Psoas muscle (tissue), 8 donors: ENCODE data around the gene HMX1. TPM values are rescaled to one million over a fixed set of nuclear protein-coding genes. Genes with fewer than 3 reads are reported as not detected.

Source experiments
- ATAC-seq, 4 donors: fragments of 200-7000 bp; cut with Tn5 transposase; one replicate each; pipeline ENCODE4 v1.9.1; 2020; ENCODE audit warnings: moderate library complexity in 3 of 4, mild to moderate bottlenecking in 2 of 4
- DNase-seq, 2 donors: peaks; one replicate each; pipeline ENCODE4 v3.0.0-alpha.2; 2020
- H3K27ac ChIP-seq: fragments of 200-600 bp; one replicate; pipeline ENCODE4 v1.8.0; 2022
- H3K27me3 ChIP-seq, 3 donors: fragments of 200-600 bp in 1 of 3; one replicate each; pipeline versions ENCODE4 v1.6.1 to v1.8.0; 2013 to 2022; ENCODE audit warnings: low read length in 2 of 3, mild to moderate bottlenecking in 2 of 3, moderate library complexity in 1 of 3; ENCODE audit not compliant: insufficient read depth in 3 of 3
- H3K36me3 ChIP-seq, 2 donors: fragments of 200-600 bp in 1 of 2; one replicate each; pipeline versions ENCODE4 v1.6.1 to v1.8.0; 2013 to 2022; ENCODE audit warnings: low read depth in 1 of 2, mild to moderate bottlenecking in 1 of 2, moderate library complexity in 1 of 2; ENCODE audit not compliant: insufficient read depth in 1 of 2
- H3K4me1 ChIP-seq: fragments of 200-600 bp; one replicate; pipeline ENCODE4 v1.8.0; 2022
- H3K4me3 ChIP-seq: fragments of 200-600 bp; one replicate; pipeline ENCODE4 v1.8.0; 2022; ENCODE audit warnings: mild to moderate bottlenecking
- H3K9me3 ChIP-seq: fragments of 200-600 bp; one replicate; pipeline ENCODE4 v1.8.0; 2022
- CTCF ChIP-seq: fragments of 200-600 bp; IDR thresholded peaks from one replicate; pipeline ENCODE4 v1.8.0; 2022; ENCODE audit warnings: antibody characterized with exemption
- WGBS, 3 donors: extraction: QIAGEN DNeasy Blood & Tissue Kit; methylation state at CpG; one replicate each; pipeline versions ENCODE4 v1.1.6 to v1.1.7; 2013; 5-methylcytosine and 5-hydroxymethylcytosine counted together
- intact Hi-C, 2 donors: fragments of 100-400 bp; cut with DNase I; formaldehyde crosslinking; loops; one replicate each; pipeline versions ENCODE4 v1.11.0 to v1.14.2; 2022
- polyA plus RNA-seq, 3 donors: library from polyadenylated mRNA; stranded (reverse); fragments of 200-250 nt; gene quantifications; one replicate each; pipeline ENCODE4 v1.2.3, GENCODE V29; 2013
- total RNA-seq, 4 donors: library from RNA; stranded (reverse); fragmentation: NEBNext Ultra II Directional in 2 of 4; extraction: Animal tissue kit (Norgen Biotek cat#: 25700) in 2 of 4; gene quantifications; one replicate each; pipeline versions ENCODE4 v1.2.1 to v1.2.4, GENCODE V29; 2021 to 2023
- donor health status: healthy with polysubstance abuse.
- donor health status: DM: no; HTN: no; CAD: no; lungs with moderate emphysema.
- donor health status: Bipolar disorder and iron deficiency.
- donor health status: healthy.
- donor health status: DM: yes; HTN: yes; CAD: no.
- donor health status: DM: no; HTN: no; CAD: no.
- donor health status: DM: no; HTN: no; CAD: no.
- donor health status: DM: yes; HTN: yes; CAD: no.

The HMX1 gene
- total and polyA plus RNA-seq, 7 donors, result not detected

- ATAC-seq (no peak), DNase-seq (no peak)
- H3K4me3 ChIP-seq, result no peak overlapping the region
Measured at GRCh38 chr4:8858701-8859210, 12.9 kb downstream of the HMX1 start.

GRCh38 chr4:8857766-8858700 is 13.6 kb downstream of the HMX1 start:
- no peak overlapping the region for H3K27ac ChIP-seq
- DNase-seq (no peak), ATAC-seq (no peak)
- peaks cover 3 to 98% (median 32%) of the 10 kb centered on the region in 3 donors for H3K27me3 ChIP-seq
- WGBS, 3 donors, result 1 to 2% (median 1%) methylated on average over 73 to 74 of the region's 74 CpGs
- intact Hi-C loops, result no loop called here
- no peak overlapping the region for H3K4me3 ChIP-seq
- TF ChIP-seq CTCF, result no peak
- no peaks in the 10 kb centered on the region for H3K9me3 ChIP-seq
- no peaks in the 10 kb centered on the region for H3K36me3 ChIP-seq
- H3K4me1 ChIP-seq, result no peaks in the 10 kb centered on the region

More at GRCh38 chr4:8858701-8859210, 12.9 kb downstream of the HMX1 start:
- H3K27me3 ChIP-seq, result peaks cover 3 to 98% (median 39%) of the 10 kb centered on the region in 3 donors
- no peaks in the 10 kb centered on the region for H3K36me3 ChIP-seq
- intact Hi-C loops, result no loop called here
- H3K27ac ChIP-seq, result no peak overlapping the region
- 2% methylated on average over 18 to 19 of the region's 19 CpGs for WGBS, 3 donors
- no peaks in the 10 kb centered on the region for H3K9me3 ChIP-seq
- no peaks in the 10 kb centered on the region for H3K4me1 ChIP-seq
- TF ChIP-seq CTCF, result no peak

- Histone ChIP-seq H3K4me3 (no peak overlapping the region), H3K27me3 (peaks cover 3 to 98% (median 29%) of the 10 kb centered on the region in 3 donors), H3K27ac (no peak overlapping the region), H3K36me3 (no peaks in the 10 kb centered on the region), H3K9me3 (no peaks in the 10 kb centered on the region), H3K4me1 (no peaks in the 10 kb centered on the region)
- intact Hi-C loops, result no loop called here
- DNase-seq, result no peak
- TF ChIP-seq CTCF, result no peak
- 2 to 3% (median 3%) methylated on average over 39 to 51 of the region's 51 CpGs for WGBS, 3 donors
- ATAC-seq, result no peak
Measured at GRCh38 chr4:8856835-8857621, 14.6 kb downstream of the HMX1 start.

GRCh38 chr4:8855818-8856245 is 15.8 kb downstream of the HMX1 start:
- DNase-seq (no peak), ATAC-seq (no peak)
- Histone ChIP-seq H3K27me3 (peaks cover 3 to 94% (median 24%) of the 10 kb centered on the region in 3 donors), H3K36me3 (no peaks in the 10 kb centered on the region), H3K9me3 (no peaks in the 10 kb centered on the region), H3K27ac (no peak overlapping the region), H3K4me3 (no peak overlapping the region), H3K4me1 (no peaks in the 10 kb centered on the region)
- intact Hi-C loops, result no loop called here
- 4 to 5% (median 4%) methylated on average over 9 of the region's 9 CpGs for WGBS, 3 donors
- no peak for TF ChIP-seq CTCF
